SK-N-SH (cell line): ENCODE measurements around the gene IQSEC1. TPM values are rescaled to one million over a fixed set of nuclear protein-coding genes. Genes with fewer than 3 reads are reported as not detected.

ENCODE experiments used
- CTCF ChIA-PET: fragments of 300-600, 350-600 bp; formaldehyde crosslinking; extraction: SDS; loops from one replicate; lab custom pipeline; 2021; lab: Yijun Ruan, JAX
- POLR2A ChIA-PET: fragments of 350-600 bp; sonication (Branson Sonifier 250); formaldehyde crosslinking; extraction: SDS; loops from one replicate; lab custom pipeline; 2020; ENCODE audit warnings: antibody characterized with exemption, inconsistent platforms; lab: Yijun Ruan, JAX
- DNase-seq: peaks from one replicate; pipeline ENCODE4 v3.0.0; 2012
- H2AFZ ChIP-seq: fragments of 200-600 bp; sonication (generic); 2 replicates; pipeline ENCODE4 v1.8.1; 2016; ENCODE audit warnings: antibody characterized with exemption, mild to moderate bottlenecking, low read depth
- H3F3A ChIP-seq: fragments of 200-600 bp; sonication (generic); replicated peaks from 2 replicates; pipeline ENCODE3; 2016; ENCODE audit warnings: antibody characterized with exemption, mild to moderate bottlenecking; ENCODE audit not compliant: insufficient read depth
- H3K27ac ChIP-seq, 2 experiments: fragments of 200-500 bp in 1 of 2; fragments of 200-600 bp in 1 of 2; sonication (Bioruptor generic) in 1 of 2; sonication (generic), shearing (Covaris generic) in 1 of 2; 2 replicates each; pipeline versions ENCODE4 v1.5.1 to v1.6.1; 2014 to 2016; ENCODE audit warnings: low read depth in 2 of 2, inconsistent platforms in 1 of 2, low read length in 1 of 2, mild to moderate bottlenecking in 1 of 2, mixed read lengths in 1 of 2
- H3K27me3 ChIP-seq: fragments of 200-600 bp; sonication (generic), shearing (Covaris generic); 2 replicates; pipeline ENCODE4 v1.6.1; 2016; ENCODE audit warnings: mixed run types; ENCODE audit not compliant: insufficient read depth
- H3K36me3 ChIP-seq, 2 experiments: fragments of 200-500 bp in 1 of 2; fragments of 200-600 bp in 1 of 2; sonication (Bioruptor generic) in 1 of 2; sonication (generic) in 1 of 2; replicated peaks in 1 of 2; 2 replicates each; pipeline versions ENCODE3 to v1.5.1; 2014 to 2016; ENCODE audit warnings: low read length in 1 of 2, mild to moderate bottlenecking in 1 of 2; ENCODE audit not compliant: insufficient read depth in 2 of 2, control insufficient read depth in 1 of 2
- H3K4me1 ChIP-seq, 2 experiments: fragments of 200-500 bp in 1 of 2; fragments of 200-600 bp in 1 of 2; sonication (Bioruptor generic) in 1 of 2; sonication (generic), shearing (Covaris generic) in 1 of 2; 2 replicates each; pipeline versions ENCODE4 v1.5.1 to v1.6.1; 2014 to 2016; ENCODE audit warnings: low read depth in 1 of 2, low read length in 1 of 2, mixed run types in 1 of 2; ENCODE audit not compliant: insufficient read depth in 2 of 2, control insufficient read depth in 1 of 2
- H3K4me2 ChIP-seq: fragments of 200-600 bp; sonication (generic), shearing (Covaris generic); 2 replicates; pipeline ENCODE4 v1.6.1; 2017; ENCODE audit warnings: mixed run types
- H3K4me3 ChIP-seq, 2 experiments: fragments of 200-500 bp in 1 of 2; fragments of 200-600 bp in 1 of 2; sonication (Bioruptor generic) in 1 of 2; sonication (generic), shearing (Covaris generic) in 1 of 2; 2 replicates each; pipeline versions ENCODE4 v1.5.1 to v1.8.1; 2014 to 2016; ENCODE audit warnings: low read depth in 2 of 2, inconsistent platforms in 1 of 2, low read length in 1 of 2, mild to moderate bottlenecking in 1 of 2, mixed read lengths in 1 of 2, moderate library complexity in 1 of 2
- H3K79me2 ChIP-seq: fragments of 200-600 bp; sonication (generic); 2 replicates; pipeline ENCODE4 v1.8.1; 2017; ENCODE audit warnings: mild to moderate bottlenecking; ENCODE audit not compliant: insufficient read depth
- H3K9ac ChIP-seq: fragments of 200-600 bp; sonication (generic); 2 replicates; pipeline ENCODE4 v1.6.1; 2017; ENCODE audit warnings: mixed run types
- H3K9me2 ChIP-seq: fragments of 200-600 bp; sonication (generic); 2 replicates; pipeline ENCODE4 v1.6.1; 2017; ENCODE audit warnings: mixed run types
- H3K9me3 ChIP-seq: fragments of 200-600 bp; sonication (generic); 2 replicates; pipeline ENCODE4 v1.6.1; 2017; ENCODE audit warnings: mixed run types, mild to moderate bottlenecking, moderate library complexity
- H4K20me1 ChIP-seq: fragments of 200-600 bp; sonication (generic); 2 replicates; pipeline ENCODE4 v1.6.1; 2017; ENCODE audit warnings: mild to moderate bottlenecking, mixed run types; ENCODE audit not compliant: insufficient read depth
- CTCF ChIP-seq: fragments of 200-600 bp; sonication (generic); IDR thresholded peaks from 2 replicates; pipeline ENCODE4 v1.6.1; 2017; ENCODE audit warnings: antibody characterized with exemption, mild to moderate bottlenecking, moderate library complexity
- ELF1 ChIP-seq: IDR thresholded peaks from 2 replicates; pipeline ENCODE4 v1.4.0; 2012
- EP300 ChIP-seq, 2 experiments: IDR thresholded peaks; 2 replicates each; pipeline versions ENCODE4 v1.4.0 to v1.6.1; 2012; ENCODE audit warnings: borderline replicate concordance in 1 of 2, low read depth in 1 of 2, low read length in 1 of 2
- IRF3 ChIP-seq: fragments of 150-350 bp; IDR thresholded peaks from 2 replicates; pipeline ENCODE4 v1.6.1; 2016; ENCODE audit warnings: mild to moderate bottlenecking, low read depth, low read length
- MAX ChIP-seq: IDR thresholded peaks from 2 replicates; pipeline ENCODE4 v1.4.0; 2012; ENCODE audit warnings: low read depth
- NFIC ChIP-seq: IDR thresholded peaks from 2 replicates; pipeline ENCODE4 v1.4.0; 2012; ENCODE audit warnings: borderline replicate concordance
- RXRA ChIP-seq: IDR thresholded peaks from 2 replicates; pipeline ENCODE4 v1.4.0; 2012; ENCODE audit warnings: low read depth, mild to moderate bottlenecking, borderline replicate concordance
- TEAD4 ChIP-seq: IDR thresholded peaks from 2 replicates; pipeline ENCODE4 v1.4.0; 2012; ENCODE audit warnings: mild to moderate bottlenecking, borderline replicate concordance; ENCODE audit not compliant: insufficient read depth
- USF2 ChIP-seq: fragments of 150-350 bp; IDR thresholded peaks from 2 replicates; pipeline ENCODE4 v1.6.1; 2017; ENCODE audit warnings: antibody characterized with exemption, low read length, low read depth, borderline replicate concordance
- YY1 ChIP-seq: IDR thresholded peaks from 2 replicates; pipeline ENCODE4 v1.4.0; 2012; ENCODE audit warnings: low read depth, mild to moderate bottlenecking
- ZBTB33 ChIP-seq: IDR thresholded peaks from 2 replicates; pipeline ENCODE4 v1.4.0; 2012; ENCODE audit warnings: low read depth, borderline replicate concordance
- WGBS: methylation state at CpG from one replicate; pipeline ENCODE4 v1.1.6; 2017; ENCODE audit warnings: low lambda C conversion rate; 5-methylcytosine and 5-hydroxymethylcytosine counted together
- polyA plus RNA-seq, 3 experiments: library from polyadenylated mRNA; depleted of rRNA; stranded (reverse); fragments of >200 nt; gene quantifications; 2 replicates each; pipeline ENCODE4 v1.2.3, GENCODE V29; 2012

IQSEC1 gene
- polyA plus RNA-seq, 1 of the 3 experiments (the other 2 are of a cell fraction) = 6.2 TPM

GRCh38 chr3:13120289-13120927 is 47.2 kb upstream of the IQSEC1 start:
- no peak overlapping the region for H2AFZ ChIP-seq
- no peak overlapping the region for H3K4me2 ChIP-seq
- no peak overlapping the region for H3K9ac ChIP-seq
- no peaks in the 10 kb centered on the region for H3F3A ChIP-seq
- no peaks in the 10 kb centered on the region for H3K36me3 ChIP-seq
- no peaks in the 10 kb centered on the region; a peak in 1 of 4 replicates for H3K4me1 ChIP-seq
- TF ChIP-seq TEAD4 = no peak
- no peak for TF ChIP-seq USF2
- TF ChIP-seq RXRA = no peak
- TF ChIP-seq YY1 = no peak
- no peak for TF ChIP-seq MAX
- no peak for TF ChIP-seq CTCF
- TF ChIP-seq ELF1 = no peak
- TF ChIP-seq IRF3 = no peak
- no peak for TF ChIP-seq ZBTB33
- TF ChIP-seq NFIC = no peak
- TF ChIP-seq EP300 (IDR thresholded peaks at IDR 0.05; ENCODE audit: borderline replicate concordance in 1 of 2, low read depth in 1 of 2, low read length in 1 of 2) = no peak
- ChIA-PET CTCF (interaction anchor here (1.0 kb wide), 1 partner anchor 13 kb away, joined by 3 read pairs; no protein-coding TSS in a partner anchor), POLR2A (no interaction called here)
- no peaks in the 10 kb centered on the region; the same call in 1 of the 2 replicates for H3K27me3 ChIP-seq
- no peak for DNase-seq
- H3K4me3 ChIP-seq = no peak overlapping the region
- H3K9me2 ChIP-seq = no peaks in the 10 kb centered on the region
- H3K9me3 ChIP-seq = no peaks in the 10 kb centered on the region
- no peaks in the 10 kb centered on the region for H3K79me2 ChIP-seq
- WGBS = 66% methylated on average over 14 of the region's 14 CpGs
- H3K27ac ChIP-seq = no peak overlapping the region
- no peaks in the 10 kb centered on the region for H4K20me1 ChIP-seq
